HG02981 (cell line): Measurements from ENCODE around the gene DENND1B.
"Not testable (repeated sequence)": the region's sequence is repeated elsewhere in the genome, so short reads cannot be mapped to it uniquely, and the experiment has no call there.

Experiments used
- ATAC-seq: cut with Tn5 transposase; IDR thresholded peaks from one replicate; pipeline ENCODE4 v1.9.1; 2021; ENCODE audit warnings: mild to moderate bottlenecking, moderate library complexity; ENCODE audit not compliant: unreplicated experiment

The DENND1B gene

GRCh38 chr1:197750366-197750765 lies 24.9 kb downstream of the DENND1B start:
- ATAC-seq: no peak

GRCh38 chr1:197745911-197746310 lies 29.4 kb downstream of the DENND1B start:
- no peak for ATAC-seq

GRCh38 chr1:197744979-197745378 lies 30.3 kb downstream of the DENND1B start:
- ATAC-seq: no peak

- ATAC-seq: no peak
Observed at GRCh38 chr1:197743578-197743977, 31.7 kb downstream of the DENND1B start.

GRCh38 chr1:197740992-197741391 lies 34.3 kb downstream of the DENND1B start:
- ATAC-seq: no peak

GRCh38 chr1:197738927-197739326 lies 36.4 kb downstream of the DENND1B start:
- no peak for ATAC-seq

- ATAC-seq: no peak
Observed at GRCh38 chr1:197737916-197738315, 37.4 kb downstream of the DENND1B start.

- no peak for ATAC-seq
Observed at GRCh38 chr1:197736685-197737084, 38.6 kb downstream of the DENND1B start.

GRCh38 chr1:197735461-197735860 lies 39.8 kb downstream of the DENND1B start:
- ATAC-seq: no peak

GRCh38 chr1:197733324-197733723 lies 42.0 kb downstream of the DENND1B start:
- ATAC-seq: no peak

- ATAC-seq: no peak
Observed at GRCh38 chr1:197732187-197732586, 43.1 kb downstream of the DENND1B start.

- no peak for ATAC-seq
Observed at GRCh38 chr1:197731449-197731848, 43.8 kb downstream of the DENND1B start.

GRCh38 chr1:197725976-197726375 lies 49.3 kb downstream of the DENND1B start:
- ATAC-seq: no peak

- no peak for ATAC-seq
Observed at GRCh38 chr1:197725044-197725443, 50.2 kb downstream of the DENND1B start.

- no peak for ATAC-seq
Observed at GRCh38 chr1:197715806-197716205, 59.5 kb downstream of the DENND1B start.

- ATAC-seq: no peak
Observed at GRCh38 chr1:197706601-197707000, 68.7 kb downstream of the DENND1B start.

- no peak for ATAC-seq
Observed at GRCh38 chr1:197705941-197706340, 69.3 kb downstream of the DENND1B start.

GRCh38 chr1:197700688-197701087 lies 74.6 kb downstream of the DENND1B start:
- ATAC-seq: not testable (repeated sequence)

- no peak for ATAC-seq
Observed at GRCh38 chr1:197696372-197696771, 78.9 kb downstream of the DENND1B start.

- no peak for ATAC-seq
Observed at GRCh38 chr1:197695961-197696360, 79.3 kb downstream of the DENND1B start.

- no peak for ATAC-seq
Observed at GRCh38 chr1:197692965-197693364, 82.3 kb downstream of the DENND1B start.

- ATAC-seq: no peak
Observed at GRCh38 chr1:197691816-197692215, 83.5 kb downstream of the DENND1B start.

GRCh38 chr1:197690074-197690473 lies 85.2 kb downstream of the DENND1B start:
- no peak for ATAC-seq

GRCh38 chr1:197688233-197688632 lies 87.0 kb downstream of the DENND1B start:
- no peak for ATAC-seq
